NCI-H526 (cell line): ENCODE data around the gene LRRC3.

Source experiments
- DNase-seq, 2 experiments: peaks; one replicate each; lab custom pipeline; 2025; lab: John Stamatoyannopoulos, UW

The LRRC3 gene

DNA sequence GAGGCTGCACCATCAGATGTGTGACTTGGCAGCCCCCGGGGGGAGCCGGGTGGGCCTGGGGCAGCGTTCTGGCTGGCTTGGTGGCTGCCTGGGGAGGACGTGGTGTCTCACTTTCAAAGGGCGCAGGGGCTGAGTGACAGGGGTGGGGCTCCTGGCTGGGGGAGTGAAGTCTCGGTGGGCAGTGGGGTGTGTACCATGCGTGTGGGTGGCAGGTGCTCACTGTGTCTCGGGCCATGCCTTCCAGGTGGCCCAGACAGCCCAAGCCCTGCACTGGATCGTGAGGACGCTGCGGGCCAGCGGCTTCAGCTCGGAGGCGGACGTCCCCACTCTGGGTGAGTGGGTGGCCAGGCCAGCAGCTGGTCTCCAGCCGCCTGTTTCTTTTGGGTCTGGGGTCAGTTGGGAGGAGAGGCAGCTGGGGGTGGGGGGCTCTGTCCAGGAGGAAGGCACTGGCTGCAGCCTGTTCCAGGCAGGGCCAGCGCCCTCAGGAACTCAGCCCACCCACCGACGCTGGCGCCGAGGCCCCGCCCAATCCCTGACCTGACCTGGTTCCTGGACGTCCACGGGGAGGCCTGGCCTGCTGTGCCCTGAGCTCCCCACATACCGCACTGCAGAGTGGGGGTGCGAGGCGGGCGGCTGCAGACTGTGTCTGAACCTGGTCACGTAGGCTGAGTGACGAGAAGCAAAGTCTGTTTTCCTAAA, 30.6 kb upstream of the LRRC3 start:
- DNase-seq: no peak

DNA sequence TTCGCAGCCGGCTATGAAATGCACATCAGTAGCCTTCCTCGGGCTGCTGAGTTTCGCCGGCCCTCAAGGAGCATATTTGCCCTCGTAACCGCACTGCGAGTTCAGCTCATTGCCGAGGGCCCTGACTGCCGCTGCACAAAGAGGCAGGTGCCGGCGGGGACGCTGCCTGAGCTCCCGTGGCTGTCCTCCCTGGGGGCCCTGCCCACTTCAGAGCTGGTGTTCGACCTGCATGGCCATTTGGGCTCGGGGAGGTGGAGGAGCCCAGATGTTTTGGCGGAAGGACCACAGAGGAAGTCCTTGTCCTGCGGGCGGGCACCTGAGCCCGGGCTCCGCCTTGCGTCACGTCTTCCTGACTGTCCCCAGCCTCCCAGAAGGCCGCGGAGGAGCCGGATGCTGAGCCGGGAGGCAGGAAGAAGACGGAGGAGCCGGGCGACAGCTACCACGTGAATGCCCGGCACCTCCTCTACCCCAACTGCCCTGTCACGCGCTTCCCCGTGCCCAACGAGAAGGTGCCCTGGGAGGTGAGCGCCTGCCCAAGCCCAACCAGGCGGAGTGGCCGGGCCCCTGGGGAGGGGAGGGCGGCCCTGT, 29.9 kb upstream of the LRRC3 start:
- DNase-seq: peak in 1 of 2 experiments; percentile 66

DNA sequence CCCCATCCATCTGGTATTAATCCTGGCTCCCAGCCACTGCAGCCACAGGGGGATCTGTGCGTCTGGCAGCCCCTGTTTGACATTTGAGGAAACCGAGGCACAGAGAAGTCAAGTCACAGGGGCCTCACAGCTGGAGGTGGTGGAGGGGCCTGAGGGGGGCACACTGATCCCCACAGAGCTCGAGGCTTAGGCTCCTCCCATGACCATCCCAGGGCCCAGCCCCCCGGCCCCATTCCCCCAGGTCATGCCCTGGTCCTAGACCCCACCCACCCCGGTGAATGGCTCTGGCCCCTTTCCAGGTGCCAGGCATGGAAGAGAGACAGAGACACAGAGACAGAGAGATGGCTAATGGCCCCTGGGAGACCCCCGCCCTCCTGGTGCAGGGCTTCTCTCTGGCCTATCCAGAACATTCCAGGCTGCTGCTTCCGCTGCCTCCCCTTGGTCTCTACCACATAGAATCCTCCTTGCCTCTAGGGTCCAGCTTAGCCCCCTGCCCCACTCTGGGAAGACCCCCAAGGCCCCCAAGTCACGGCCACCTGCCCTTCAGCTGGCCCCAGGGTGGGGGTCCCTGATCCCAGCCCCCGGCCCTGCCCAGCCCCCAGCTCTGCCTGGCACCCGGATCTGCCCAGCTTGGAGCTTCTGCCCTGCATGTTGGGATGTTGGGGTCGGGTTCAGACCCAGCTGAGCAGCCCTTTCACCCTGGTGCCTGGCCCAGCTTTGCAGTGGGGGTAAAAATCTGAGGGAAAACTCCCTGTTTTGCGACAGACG, 29.2 kb upstream of the LRRC3 start:
- DNase-seq: no peak

DNA sequence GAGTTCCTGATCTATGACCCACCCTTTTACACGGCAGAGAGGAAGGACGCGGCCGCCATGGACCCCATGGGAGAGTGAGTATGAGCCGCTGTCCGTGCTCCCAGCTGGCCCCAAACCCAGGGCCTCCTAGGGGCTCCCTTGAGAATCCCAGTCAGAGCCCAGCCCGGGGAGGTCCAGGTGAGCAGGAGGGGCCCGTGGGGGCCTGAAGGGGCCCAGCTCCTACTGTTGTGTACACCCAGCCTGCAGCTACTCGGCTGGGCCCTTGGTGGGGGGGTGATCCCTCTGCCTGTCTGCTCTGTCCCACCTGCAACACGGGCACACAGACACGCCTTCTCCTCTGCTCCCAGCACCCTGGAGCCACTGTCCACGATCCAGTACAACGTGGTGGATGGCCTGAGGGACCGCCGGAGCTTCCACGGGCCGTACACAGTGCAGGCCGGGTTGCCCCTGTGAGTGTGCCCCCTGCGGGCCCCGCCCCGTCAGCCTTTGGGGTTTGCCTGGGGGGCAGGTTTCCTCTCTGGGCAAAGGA, 28.6 kb upstream of the LRRC3 start:
- DNase-seq: no peak

DNA sequence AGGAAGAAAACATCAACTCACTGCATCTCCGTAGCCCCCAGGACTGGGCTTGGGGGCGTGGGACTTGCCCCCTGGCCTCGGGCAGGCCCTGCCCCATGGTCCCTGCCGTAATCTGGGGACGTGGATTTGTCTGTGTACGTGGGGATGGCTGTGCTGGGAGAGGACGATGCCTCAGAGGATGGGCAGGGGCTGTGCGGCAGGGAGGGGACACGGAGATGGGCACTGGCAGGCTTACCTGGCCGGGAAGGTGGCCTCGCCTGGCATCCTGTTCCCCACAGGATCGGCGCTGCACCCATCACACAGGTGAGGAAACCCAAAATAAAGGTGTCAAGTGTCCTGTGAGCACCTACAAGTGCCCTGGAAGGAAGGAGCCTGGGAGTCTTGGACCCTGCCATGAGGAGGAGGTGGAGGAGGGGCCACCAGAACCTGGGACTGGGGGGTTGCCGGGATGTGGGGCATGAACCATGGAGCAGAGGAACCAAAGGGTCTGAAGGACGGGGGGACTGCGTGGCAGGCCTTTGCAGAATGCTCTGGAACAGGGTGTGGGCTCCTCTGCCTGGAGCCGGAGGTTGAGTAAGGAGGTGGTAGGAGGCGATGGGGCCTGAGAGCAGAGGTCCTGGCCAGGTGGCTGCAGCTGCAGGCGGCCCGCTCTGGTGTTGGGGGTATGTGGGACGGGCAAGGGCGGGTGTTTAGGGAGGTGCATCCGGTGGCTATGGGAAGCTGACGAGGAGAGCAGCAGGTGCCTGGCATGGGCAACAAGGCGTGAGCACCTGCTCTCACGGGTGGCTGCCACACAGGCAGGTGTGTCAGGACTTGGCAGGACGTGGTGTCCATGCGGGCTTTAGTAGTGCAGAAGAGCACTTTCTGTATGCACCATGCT, 27.8 kb upstream of the LRRC3 start:
- DNase-seq: peak in 1 of 2 experiments; percentile 26

DNA sequence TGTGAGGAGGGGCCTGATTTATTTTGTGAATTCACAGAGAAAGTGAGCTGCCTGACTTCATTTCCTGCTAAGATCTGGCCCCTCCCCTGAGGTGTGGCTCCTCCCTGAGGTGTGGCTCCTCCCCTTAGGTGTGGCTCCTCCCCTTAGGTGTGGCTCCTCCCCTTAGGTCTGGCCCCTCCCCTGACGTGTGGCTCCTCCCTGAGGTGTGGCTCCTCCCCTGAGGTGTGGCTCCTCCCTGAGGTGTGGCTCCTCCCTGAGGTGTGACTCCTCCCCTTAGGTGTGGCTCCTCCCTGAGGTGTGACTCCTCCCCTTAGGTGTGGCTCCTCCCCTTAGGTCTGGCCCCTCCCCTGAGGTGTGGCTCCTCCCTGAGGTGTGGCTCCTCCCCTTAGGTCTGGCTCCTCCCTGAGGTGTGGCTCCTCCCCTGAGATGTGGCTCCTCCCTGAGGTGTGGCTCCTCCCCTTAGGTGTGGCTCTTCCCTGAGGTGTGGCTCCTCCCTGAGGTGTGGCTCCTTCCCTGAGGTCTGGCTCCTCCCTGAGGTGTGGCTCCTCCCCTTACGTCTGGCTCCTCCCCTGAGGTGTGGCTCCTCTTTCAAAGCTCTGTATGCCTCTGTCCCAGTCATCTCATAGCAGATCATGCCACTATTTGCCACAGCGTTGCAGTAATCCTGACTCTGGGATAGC, 26.9 kb upstream of the LRRC3 start:
- DNase-seq: peak; percentile 44 to 85

DNA sequence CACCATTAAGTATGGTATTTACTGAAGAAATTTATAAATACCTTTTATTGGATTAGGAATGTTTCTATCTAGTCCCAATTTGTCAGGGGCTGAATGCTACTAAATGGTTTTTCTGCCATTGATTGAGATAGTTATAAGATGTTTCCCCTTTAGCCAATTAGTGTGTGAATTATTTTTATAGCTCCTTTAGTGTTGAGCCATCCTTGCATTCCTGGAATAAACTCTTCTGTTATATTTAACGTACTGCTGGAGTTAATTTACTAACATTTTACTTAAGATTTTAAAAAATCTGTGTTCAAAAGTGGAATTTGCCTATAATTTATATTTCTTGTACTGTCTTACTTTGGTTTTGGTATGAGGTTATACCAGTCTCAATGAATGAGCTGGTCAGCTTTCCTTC, 25.4 kb upstream of the LRRC3 start:
- DNase-seq: no peak

DNA sequence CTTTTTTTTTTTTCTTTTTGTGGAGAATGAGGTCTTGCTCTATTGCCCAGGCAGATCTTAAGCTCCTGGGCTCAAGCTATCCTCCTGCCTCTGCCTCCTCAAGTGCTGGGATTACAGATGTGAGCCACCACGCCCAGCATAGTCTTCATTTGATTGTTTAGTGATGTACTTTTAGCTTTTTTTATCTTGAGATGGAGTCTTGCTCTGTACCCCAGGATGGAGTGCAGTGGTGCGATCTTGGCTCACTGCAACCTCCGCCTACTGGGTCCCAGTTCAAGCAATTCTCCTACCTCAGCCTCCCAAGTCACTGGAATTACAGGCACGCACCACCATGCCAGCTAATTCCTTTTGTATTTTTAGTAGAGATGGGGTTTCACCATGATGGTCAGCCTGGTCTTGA, 24.0 kb upstream of the LRRC3 start:
- DNase-seq: no peak

DNA sequence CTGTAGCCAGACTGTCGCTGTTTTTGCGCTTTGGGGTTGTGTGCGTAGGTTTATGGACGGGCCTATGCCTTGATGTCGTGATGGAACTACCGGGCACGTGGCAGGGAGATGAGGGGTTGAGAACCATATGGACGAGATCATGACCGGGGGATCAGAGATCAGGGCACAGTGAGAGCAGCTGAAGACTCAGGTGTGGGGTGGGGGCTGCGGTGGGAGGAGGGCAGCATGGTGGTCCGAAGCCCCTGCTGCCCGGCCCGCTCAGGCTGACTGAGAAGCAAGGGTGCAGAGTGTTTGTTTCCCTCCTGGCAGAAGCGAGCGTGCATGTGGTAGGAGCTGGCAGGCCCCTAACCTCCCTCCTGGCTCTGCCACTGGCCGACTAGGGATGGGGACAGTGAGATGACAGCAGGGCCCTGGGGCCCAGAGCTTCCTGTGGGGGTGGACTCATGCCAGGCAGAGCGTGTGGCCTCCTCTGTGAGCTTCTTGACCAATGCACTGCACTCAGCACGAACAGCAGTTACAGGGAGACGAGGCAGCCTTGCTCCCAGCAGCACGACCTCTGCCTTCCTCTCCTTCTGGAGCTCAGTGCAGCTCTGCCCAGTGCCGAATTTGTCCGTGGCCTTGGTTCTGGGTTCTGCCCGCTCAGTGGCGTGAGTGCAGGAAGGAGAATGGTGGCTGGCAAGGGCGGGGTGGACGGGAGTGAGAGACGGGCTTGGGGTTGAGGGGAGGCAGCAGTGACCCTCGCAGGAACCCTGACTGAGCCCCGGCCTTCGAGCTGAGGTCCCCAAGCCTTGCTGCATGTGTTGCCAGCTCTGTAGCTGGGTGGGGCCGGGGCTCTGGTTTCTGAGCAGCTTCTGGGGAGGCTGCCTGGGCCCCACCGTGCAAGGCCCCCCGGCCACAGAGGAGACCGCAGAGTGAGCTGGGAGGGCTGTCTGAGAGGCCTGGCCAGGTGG, 22.2 kb upstream of the LRRC3 start:
- DNase-seq: no peak

DNA sequence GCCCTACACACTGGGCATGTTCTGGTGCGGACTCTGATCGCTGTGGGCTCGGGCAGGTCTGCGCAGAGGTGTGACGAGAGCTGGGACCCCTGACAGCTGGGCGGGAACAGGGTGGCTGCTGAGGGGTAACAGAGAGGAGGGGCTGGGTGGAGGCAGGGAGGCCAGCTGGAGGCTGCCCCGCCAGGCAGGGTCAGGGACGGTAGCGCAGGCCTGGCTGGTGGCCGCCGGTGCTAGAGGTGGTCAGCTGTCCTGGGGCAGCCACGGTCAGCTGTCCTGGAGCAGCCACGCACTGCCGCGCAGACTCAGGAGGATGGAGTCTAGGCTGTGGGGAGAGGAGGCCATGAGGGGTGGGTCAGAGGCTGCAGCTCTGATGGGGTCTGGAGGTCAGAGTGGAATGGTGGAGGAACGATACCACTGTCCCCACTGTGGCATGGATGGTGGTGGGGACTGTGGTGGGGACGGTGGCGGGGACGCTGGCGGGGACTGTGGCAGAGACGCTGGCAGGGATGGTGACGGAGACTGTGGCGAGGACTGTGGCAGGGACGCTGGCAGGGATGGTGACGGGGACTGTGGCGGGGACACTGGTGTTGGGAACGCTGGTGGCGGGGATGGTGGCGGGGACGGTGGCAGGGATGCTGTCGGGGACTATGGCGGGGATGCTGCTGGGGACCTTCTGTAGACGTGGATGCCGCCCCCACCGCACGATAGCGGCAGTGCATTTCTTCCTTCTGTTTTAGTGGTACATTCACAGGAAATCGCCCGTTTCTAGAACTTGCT, 21.3 kb upstream of the LRRC3 start:
- no peak for DNase-seq

DNA sequence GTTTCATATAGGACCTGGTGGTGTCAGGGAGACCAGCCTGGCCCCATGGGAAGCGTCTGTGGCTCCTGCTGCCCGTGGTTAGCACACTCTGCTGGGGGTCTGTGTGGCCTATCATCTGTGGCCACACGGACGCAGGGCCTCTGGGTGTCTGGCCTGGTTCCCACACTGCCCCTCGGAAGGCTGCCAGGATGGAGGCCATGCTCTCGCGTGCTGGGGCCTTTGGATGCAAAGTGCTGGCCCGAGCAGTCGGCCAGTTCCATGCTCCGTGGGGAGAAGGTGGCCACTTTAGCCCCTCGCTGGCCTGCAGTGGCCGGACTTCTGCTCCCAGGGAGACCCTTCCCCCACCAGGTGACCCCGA, 20.8 kb upstream of the LRRC3 start:
- DNase-seq: no peak

DNA sequence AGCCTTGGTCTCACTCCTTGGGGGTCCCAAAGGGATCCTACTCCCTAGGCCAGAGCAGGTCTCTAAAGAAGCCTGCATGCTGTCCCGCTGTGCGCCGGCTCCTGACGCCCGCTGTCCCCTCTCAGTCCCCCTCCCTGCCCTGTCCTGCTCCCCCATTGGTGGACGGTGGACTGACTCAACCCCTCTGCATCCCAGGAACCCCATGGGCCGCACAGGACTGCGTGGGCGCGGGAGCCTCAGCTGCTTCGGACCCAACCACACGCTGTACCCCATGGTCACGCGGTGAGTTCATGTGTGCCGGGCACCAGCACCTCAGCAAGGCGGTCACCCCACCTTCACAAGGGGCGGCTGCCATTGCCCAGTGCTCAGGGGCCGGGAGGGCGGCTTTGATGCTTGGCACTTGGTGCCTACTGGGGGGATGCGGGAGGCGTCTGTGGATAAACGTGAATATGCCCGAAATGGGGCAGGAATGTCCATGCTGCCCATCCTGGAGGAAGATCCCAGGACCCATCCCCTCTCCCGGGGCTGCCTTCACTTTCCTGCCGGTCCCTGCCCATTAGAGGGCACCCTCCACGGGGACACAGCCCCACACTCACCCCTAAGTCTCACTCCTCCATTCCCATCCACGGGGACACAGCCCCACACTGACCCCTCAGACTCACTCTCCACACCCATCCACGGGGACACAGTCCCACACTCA, 20.2 kb upstream of the LRRC3 start:
- DNase-seq: no peak

DNA sequence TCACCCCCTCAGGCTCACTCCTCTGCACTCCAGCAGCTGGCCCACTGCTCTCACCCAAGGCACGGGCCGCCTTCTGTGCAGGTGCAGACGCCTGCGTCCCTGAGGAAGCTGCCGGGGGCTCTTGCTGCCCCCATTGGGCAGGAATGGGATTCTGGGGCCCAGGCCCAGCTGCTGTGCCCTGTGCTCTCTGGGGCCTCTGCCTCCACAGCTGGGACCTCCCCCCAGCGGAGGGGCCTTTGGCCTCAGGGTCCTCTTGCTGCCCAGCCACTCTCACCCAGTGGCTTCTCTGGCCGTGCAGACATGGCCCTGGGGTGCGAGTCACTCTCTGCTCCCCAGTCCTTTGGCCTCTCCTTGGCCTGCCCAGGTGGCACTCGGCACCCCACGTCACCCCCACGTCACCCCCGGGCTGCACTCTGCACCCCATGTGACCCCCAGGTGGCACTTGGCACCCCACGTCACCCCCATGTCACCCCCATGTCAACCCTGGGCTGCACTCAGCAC, 19.1 kb upstream of the LRRC3 start:
- no peak for DNase-seq

DNA sequence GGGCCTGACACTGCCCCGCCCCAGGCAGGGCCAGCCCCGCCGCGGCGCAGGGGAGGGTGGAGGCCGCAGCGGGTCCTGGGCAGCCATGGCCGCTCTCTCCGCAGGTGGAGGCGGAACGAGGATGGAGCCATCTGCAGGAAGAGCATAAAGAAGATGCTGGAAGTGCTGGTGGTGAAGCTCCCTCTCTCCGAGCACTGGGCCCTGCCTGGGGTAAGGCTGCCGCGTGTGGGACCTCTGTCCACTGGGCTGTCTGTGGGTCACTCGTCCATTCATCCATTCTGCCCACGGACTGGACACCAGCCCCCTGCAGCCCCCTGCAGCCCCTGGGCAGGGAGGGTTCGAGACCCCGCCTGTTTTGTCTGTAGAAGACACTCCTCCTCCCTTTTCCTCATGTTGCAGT, 18.4 kb upstream of the LRRC3 start:
- no peak for DNase-seq

DNA sequence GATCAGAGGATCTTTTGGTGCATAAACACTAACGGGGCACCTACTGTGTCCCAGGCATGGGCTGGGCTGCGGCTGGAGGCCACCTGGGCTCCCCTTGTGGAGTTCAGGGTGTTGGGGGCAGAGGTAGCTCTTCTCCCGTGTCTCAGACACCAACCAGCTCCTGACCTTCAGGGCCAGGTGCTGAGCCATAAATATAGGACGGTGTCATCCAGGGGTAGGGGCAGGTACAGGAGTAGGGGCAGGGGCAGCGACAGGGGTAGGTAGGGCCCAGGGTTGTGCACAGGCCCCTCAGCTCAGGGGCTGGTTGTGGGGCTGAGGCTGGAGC, 18.0 kb upstream of the LRRC3 start:
- DNase-seq: no peak

DNA sequence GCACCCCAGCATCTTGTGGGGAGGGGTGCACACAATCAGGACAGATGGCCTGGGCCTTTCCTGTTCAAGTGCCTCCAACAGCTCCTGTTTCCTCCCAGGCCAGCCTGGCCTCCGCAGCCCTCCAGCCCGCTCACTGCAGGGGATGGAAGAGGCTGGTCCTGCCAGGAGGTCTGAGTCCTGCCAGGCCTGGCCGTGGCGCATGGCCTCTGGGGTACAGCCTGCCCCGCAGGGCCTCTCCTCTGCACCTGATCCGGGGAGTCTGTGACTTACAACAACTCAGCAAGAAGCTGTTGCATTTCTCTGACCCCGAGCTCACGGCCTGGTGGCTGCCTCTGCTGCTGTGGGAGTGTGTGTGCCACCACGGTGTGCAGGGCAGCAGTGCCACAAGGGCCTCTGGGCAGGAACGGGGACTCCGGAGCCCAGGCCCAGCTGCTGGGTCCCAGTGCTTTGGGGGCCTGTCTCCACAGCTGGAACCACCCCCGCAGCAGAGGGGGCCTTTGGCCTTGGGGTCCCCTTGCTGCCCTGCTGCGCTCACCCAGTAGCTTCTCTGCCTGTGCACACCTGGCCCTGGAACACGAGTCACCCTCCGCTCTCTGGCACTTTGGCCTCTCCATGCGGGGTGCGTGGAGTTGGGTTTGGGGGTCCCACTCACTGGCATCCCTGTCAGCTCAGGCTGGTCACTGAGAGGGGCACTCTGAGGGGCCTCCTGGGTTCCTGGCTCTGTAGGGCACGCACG, 17.4 kb upstream of the LRRC3 start:
- DNase-seq: no peak

DNA sequence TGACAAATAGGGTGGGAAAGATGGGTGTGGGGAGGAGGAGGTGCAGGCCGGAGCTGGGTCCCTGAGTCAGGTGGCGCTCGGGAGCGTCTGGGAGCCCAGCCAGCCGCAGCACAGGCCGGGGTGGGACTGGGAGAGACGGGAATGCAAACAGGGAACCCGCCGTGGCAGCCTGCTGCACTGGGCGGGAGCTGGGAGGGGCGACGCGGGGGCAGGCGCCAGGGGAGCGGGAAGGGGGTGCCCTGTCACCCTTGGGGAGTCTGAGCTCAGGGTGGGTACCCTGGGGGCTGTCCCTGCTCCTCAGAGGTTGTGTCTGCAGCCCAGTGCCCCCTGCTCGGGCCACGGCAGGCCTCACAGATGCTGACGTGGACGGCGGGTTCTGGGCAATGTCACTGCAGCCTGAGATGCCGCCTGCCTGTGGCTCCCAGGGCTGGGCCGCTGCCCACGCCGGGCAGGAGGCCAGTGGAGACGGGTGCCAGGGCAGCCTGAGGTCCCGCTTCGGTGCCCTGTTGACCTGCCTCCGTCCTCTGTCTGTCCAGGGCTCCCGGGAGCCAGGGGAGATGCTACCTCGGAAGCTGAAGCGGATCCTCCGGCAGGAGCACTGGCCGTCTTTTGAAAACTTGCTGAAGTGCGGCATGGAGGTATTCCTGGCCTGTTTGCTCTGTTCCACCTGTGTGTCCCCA, 16.6 kb upstream of the LRRC3 start:
- no peak for DNase-seq

DNA sequence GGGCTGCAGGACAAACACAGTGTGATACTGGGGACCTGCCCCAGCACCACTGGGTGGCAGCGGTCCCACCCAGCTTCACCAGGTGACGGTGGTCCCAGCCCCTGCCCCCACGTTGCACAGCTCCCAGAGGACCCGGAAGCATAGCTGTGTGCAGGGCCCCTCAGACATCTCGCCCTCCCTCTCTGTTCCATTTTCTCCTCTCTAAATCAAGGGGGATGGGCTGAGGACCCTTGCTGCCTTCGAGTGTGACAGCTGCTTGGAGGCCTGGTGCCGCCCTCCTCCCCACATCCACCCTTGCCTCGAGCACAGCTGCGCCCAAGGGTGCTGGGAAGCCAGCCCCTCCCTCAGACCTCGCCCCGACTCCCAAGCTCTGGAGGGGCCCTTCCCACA, 16.1 kb upstream of the LRRC3 start:
- no peak for DNase-seq
